ENCODE data around the gene CLEC16A. TPM values are rescaled to one million over a fixed set of nuclear protein-coding genes. Genes with fewer than 3 reads are reported as not detected.

Gene CLEC16A
- total RNA-seq, 2 experiments from 2014 or later = 18.4 to 20.1 TPM

GRCh38 chr16:11045441-11045840, 101.1 kb downstream of the CLEC16A start:
- H3K27ac Mint-ChIP-seq = no peak overlapping the region
- no peak overlapping the region for H3K4me3 Mint-ChIP-seq
- no peaks in the 10 kb centered on the region for H3K9me3 Mint-ChIP-seq
- intact Hi-C loops (cut with micrococcal nuclease) = no loop called here
- CTCF ChIA-PET = no interaction called here
- peaks cover 19% of the 10 kb centered on the region for H3K36me3 Mint-ChIP-seq (ENCODE audit: low read depth)
- DNase-seq = no peak
- peaks cover 2% of the 10 kb centered on the region for H3K4me1 Mint-ChIP-seq (ENCODE audit: low read depth)
- H3K27me3 Mint-ChIP-seq (ENCODE audit: low read depth) = no peaks in the 10 kb centered on the region

- Mint-ChIP-seq H3K27me3 (ENCODE audit: low read depth) (no peaks in the 10 kb centered on the region), H3K27ac (no peak overlapping the region), H3K36me3 (ENCODE audit: low read depth) (peaks cover 19% of the 10 kb centered on the region), H3K4me1 (ENCODE audit: low read depth) (peaks cover 3% of the 10 kb centered on the region), H3K4me3 (no peak overlapping the region), H3K9me3 (no peaks in the 10 kb centered on the region)
- intact Hi-C loops (cut with micrococcal nuclease) = no loop called here
- CTCF ChIA-PET = no interaction called here
- DNase-seq = no peak
These were observed 101.5 kb downstream of the CLEC16A start for GRCh38 chr16:11045846-11046245.

GRCh38 chr16:11046382-11046931, 102.1 kb downstream of the CLEC16A start:
- Mint-ChIP-seq H3K9me3 (no peaks in the 10 kb centered on the region), H3K27me3 (ENCODE audit: low read depth) (no peaks in the 10 kb centered on the region), H3K27ac (no peak overlapping the region), H3K4me1 (ENCODE audit: low read depth) (peaks cover 8% of the 10 kb centered on the region), H3K4me3 (no peak overlapping the region), H3K36me3 (ENCODE audit: low read depth) (peaks cover 22% of the 10 kb centered on the region)
- CTCF ChIA-PET = no interaction called here
- no peak for DNase-seq
- intact Hi-C loops (cut with micrococcal nuclease) = no loop called here

GRCh38 chr16:11047057-11047456, 102.7 kb downstream of the CLEC16A start:
- H3K4me3 Mint-ChIP-seq = no peak overlapping the region
- no peak overlapping the region for H3K27ac Mint-ChIP-seq
- H3K27me3 Mint-ChIP-seq (ENCODE audit: low read depth) = no peaks in the 10 kb centered on the region
- intact Hi-C loops (cut with micrococcal nuclease) = no loop called here
- peaks cover 14% of the 10 kb centered on the region for H3K4me1 Mint-ChIP-seq (ENCODE audit: low read depth)
- no peaks in the 10 kb centered on the region for H3K9me3 Mint-ChIP-seq
- peaks cover 19% of the 10 kb centered on the region for H3K36me3 Mint-ChIP-seq (ENCODE audit: low read depth)
- CTCF ChIA-PET = no interaction called here
- no peak for DNase-seq

GRCh38 chr16:11047939-11048800, 103.8 kb downstream of the CLEC16A start:
- Mint-ChIP-seq H3K27me3 (ENCODE audit: low read depth) (no peaks in the 10 kb centered on the region), H3K36me3 (ENCODE audit: low read depth) (peaks cover 23% of the 10 kb centered on the region), H3K9me3 (no peaks in the 10 kb centered on the region), H3K4me3 (no peak overlapping the region), H3K4me1 (ENCODE audit: low read depth) (peaks cover 25% of the 10 kb centered on the region), H3K27ac (no peak overlapping the region)
- CTCF ChIA-PET = interaction anchor here (0.7 kb wide), 1 partner anchor 118 kb away, joined by 5 read pairs; no protein-coding TSS in a partner anchor
- intact Hi-C loops (cut with micrococcal nuclease) = no loop called here
- DNase-seq = no peak

GRCh38 chr16:11049396-11050059, 105.2 kb downstream of the CLEC16A start:
- Mint-ChIP-seq H3K27ac (no peak overlapping the region), H3K9me3 (no peaks in the 10 kb centered on the region), H3K27me3 (ENCODE audit: low read depth) (no peaks in the 10 kb centered on the region), H3K36me3 (ENCODE audit: low read depth) (peaks cover 23% of the 10 kb centered on the region), H3K4me1 (ENCODE audit: low read depth) (peaks cover 25% of the 10 kb centered on the region), H3K4me3 (no peak overlapping the region)
- intact Hi-C loops (cut with micrococcal nuclease) = no loop called here
- CTCF ChIA-PET = interaction anchor here (0.6 to 1.4 kb wide), 2 partner anchors 66 to 347 kb away, joined by 3 to 6 read pairs; no protein-coding TSS in a partner anchor
- no peak for DNase-seq

GRCh38 chr16:11050536-11050935, 106.2 kb downstream of the CLEC16A start:
- intact Hi-C loops (cut with micrococcal nuclease) = no loop called here
- Mint-ChIP-seq H3K27ac (no peak overlapping the region), H3K36me3 (ENCODE audit: low read depth) (peaks cover 25% of the 10 kb centered on the region), H3K27me3 (ENCODE audit: low read depth) (no peaks in the 10 kb centered on the region), H3K4me3 (no peak overlapping the region), H3K9me3 (no peaks in the 10 kb centered on the region), H3K4me1 (ENCODE audit: low read depth) (peaks cover 25% of the 10 kb centered on the region)
- DNase-seq = no peak
- CTCF ChIA-PET = interaction anchor here (1.3 to 1.4 kb wide), 2 partner anchors 16 to 67 kb away, joined by 3 read pairs; no protein-coding TSS in a partner anchor

- intact Hi-C loops (cut with micrococcal nuclease) = no loop called here
- Mint-ChIP-seq H3K27ac (no peak overlapping the region), H3K9me3 (no peaks in the 10 kb centered on the region), H3K4me1 (ENCODE audit: low read depth) (peaks cover 25% of the 10 kb centered on the region), H3K27me3 (ENCODE audit: low read depth) (no peaks in the 10 kb centered on the region), H3K36me3 (ENCODE audit: low read depth) (peaks cover 27% of the 10 kb centered on the region), H3K4me3 (no peak overlapping the region)
- CTCF ChIA-PET = interaction anchor here (1.3 to 1.4 kb wide), 2 partner anchors 15 to 68 kb away, joined by 3 read pairs; no protein-coding TSS in a partner anchor
- DNase-seq = no peak
These were observed 106.6 kb downstream of the CLEC16A start for GRCh38 chr16:11050944-11051343.

- Mint-ChIP-seq H3K9me3 (no peaks in the 10 kb centered on the region), H3K36me3 (ENCODE audit: low read depth) (peaks cover 27% of the 10 kb centered on the region), H3K27ac (no peak overlapping the region), H3K27me3 (ENCODE audit: low read depth) (no peaks in the 10 kb centered on the region), H3K4me3 (no peak overlapping the region), H3K4me1 (ENCODE audit: low read depth) (peaks cover 27% of the 10 kb centered on the region)
- no peak for DNase-seq
- intact Hi-C loops (cut with micrococcal nuclease) = no loop called here
- CTCF ChIA-PET = interaction anchor here (1.3 kb wide), 1 partner anchor 15 kb away, joined by 3 read pairs; no protein-coding TSS in a partner anchor
These were observed 107.1 kb downstream of the CLEC16A start for GRCh38 chr16:11051430-11051829.

- Mint-ChIP-seq H3K4me1 (ENCODE audit: low read depth) (peaks cover 31% of the 10 kb centered on the region), H3K27ac (peak overlapping the region; percentile 54), H3K4me3 (no peak overlapping the region), H3K36me3 (ENCODE audit: low read depth) (peaks cover 30% of the 10 kb centered on the region), H3K9me3 (no peaks in the 10 kb centered on the region), H3K27me3 (ENCODE audit: low read depth) (no peaks in the 10 kb centered on the region)
- CTCF ChIA-PET = interaction anchor here (1.0 to 1.4 kb wide), 4 partner anchors 9 to 89 kb away, joined by 3 to 8 read pairs (median 4); no protein-coding TSS in a partner anchor
- intact Hi-C loops (cut with micrococcal nuclease) = loop anchor here (1.0 to 2.0 kb wide), 4 partner anchors 27 to 64 kb away; no protein-coding TSS in a partner anchor
- peak; percentile 71 for DNase-seq
These were observed 107.8 kb downstream of the CLEC16A start for GRCh38 chr16:11051879-11052808.

GRCh38 chr16:11053916-11054460, 109.6 kb downstream of the CLEC16A start:
- Mint-ChIP-seq H3K4me3 (no peak overlapping the region), H3K36me3 (ENCODE audit: low read depth) (peaks cover 26% of the 10 kb centered on the region), H3K27me3 (ENCODE audit: low read depth) (no peaks in the 10 kb centered on the region), H3K4me1 (ENCODE audit: low read depth) (peaks cover 31% of the 10 kb centered on the region), H3K27ac (no peak overlapping the region), H3K9me3 (no peaks in the 10 kb centered on the region)
- intact Hi-C loops (cut with micrococcal nuclease) = loop anchor here (2.0 kb wide), 1 partner anchor 61 kb away; no protein-coding TSS in a partner anchor
- no peak for DNase-seq
- CTCF ChIA-PET = no interaction called here
